Measurements from ENCODE around the gene ZBTB20.

DNA sequence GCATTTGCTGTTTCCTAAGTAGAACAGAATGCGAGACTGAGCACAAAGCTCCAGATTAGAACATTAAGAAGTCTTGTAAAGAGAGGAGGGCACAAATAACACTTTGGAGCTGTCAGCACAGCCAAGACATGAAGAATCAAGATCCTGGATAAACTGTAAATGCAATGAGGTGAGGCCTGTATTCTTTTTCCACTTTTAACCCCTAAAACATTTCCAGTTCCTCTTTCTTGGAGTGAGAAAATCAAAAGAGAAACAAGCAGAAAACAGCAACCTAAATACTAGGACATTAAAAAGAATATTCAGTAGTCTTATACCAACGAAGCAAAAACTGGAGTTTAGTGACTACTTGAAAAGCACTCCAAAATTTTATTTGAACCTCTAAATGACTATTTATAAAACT, 204.3 kb downstream of the ZBTB20 start:
- TF ChIP-seq, protein P1, sequence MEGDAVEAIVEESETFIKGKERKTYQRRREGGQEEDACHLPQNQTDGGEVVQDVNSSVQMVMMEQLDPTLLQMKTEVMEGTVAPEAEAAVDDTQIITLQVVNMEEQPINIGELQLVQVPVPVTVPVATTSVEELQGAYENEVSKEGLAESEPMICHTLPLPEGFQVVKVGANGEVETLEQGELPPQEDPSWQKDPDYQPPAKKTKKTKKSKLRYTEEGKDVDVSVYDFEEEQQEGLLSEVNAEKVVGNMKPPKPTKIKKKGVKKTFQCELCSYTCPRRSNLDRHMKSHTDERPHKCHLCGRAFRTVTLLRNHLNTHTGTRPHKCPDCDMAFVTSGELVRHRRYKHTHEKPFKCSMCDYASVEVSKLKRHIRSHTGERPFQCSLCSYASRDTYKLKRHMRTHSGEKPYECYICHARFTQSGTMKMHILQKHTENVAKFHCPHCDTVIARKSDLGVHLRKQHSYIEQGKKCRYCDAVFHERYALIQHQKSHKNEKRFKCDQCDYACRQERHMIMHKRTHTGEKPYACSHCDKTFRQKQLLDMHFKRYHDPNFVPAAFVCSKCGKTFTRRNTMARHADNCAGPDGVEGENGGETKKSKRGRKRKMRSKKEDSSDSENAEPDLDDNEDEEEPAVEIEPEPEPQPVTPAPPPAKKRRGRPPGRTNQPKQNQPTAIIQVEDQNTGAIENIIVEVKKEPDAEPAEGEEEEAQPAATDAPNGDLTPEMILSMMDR (IDR thresholded peaks at IDR 0.05; ENCODE audit: low read depth, low read length) = no peak
- no peak for TF ChIP-seq EZH2phosphoT487 (IDR thresholded peaks at IDR 0.05; ENCODE audit: low read depth)

All from OCI-LY3 (cell line).